ENCODE measurements around the gene TTC39B. TPM values are rescaled to one million over a fixed set of nuclear protein-coding genes. Genes with fewer than 3 reads are reported as not detected.

TTC39B gene
- total RNA-seq, 2 donors from 2014 or later: 53.5 to 69.5 TPM

GRCh38 chr9:15158064-15158463, 149.0 kb downstream of the TTC39B start:
- Mint-ChIP-seq H3K4me1 (peaks cover 28% of the 10 kb centered on the region), H3K4me3 (no peak overlapping the region), H3K27ac (no peak overlapping the region), H3K36me3 (ENCODE audit: low read depth) (peaks cover 20% of the 10 kb centered on the region), H3K27me3 (ENCODE audit: insufficient read depth) (no peaks in the 10 kb centered on the region), H3K9me3 (no peaks in the 10 kb centered on the region)
- Histone ChIP-seq H3K9me3 (ENCODE audit: control insufficient read depth, low read length) (peaks cover 9% of the 10 kb centered on the region), H3K27me3 (ENCODE audit: control insufficient read depth, insufficient read depth, low read length, poor library complexity, severe bottlenecking) (no peaks in the 10 kb centered on the region), H3K27ac (ENCODE audit: low read depth, low read length) (no peak overlapping the region), H3K4me1 (ENCODE audit: control insufficient read depth, insufficient read depth, low read length) (peaks cover 26% of the 10 kb centered on the region), H3K4me3 (ENCODE audit: low read length) (peak overlapping the region; percentile 15), H3K9ac (ENCODE audit: extremely low read depth, low read length, poor library complexity, severe bottlenecking) (no peak overlapping the region), H3K36me3 (ENCODE audit: control insufficient read depth, insufficient read depth, low read length) (no peaks in the 10 kb centered on the region)
- 96 to 100% methylated on average over 1 of the region's 1 CpG for WGBS, 2 experiments (ENCODE audit: insufficient coverage in 1 of 2, insufficient read length in 1 of 2)
- DNase-seq: no peak
- no peak for TF ChIP-seq CTCF (conservative IDR thresholded peaks at IDR 0.05)

- Mint-ChIP-seq H3K36me3 (ENCODE audit: low read depth) (peaks cover 20% of the 10 kb centered on the region), H3K27me3 (ENCODE audit: insufficient read depth) (no peaks in the 10 kb centered on the region), H3K4me1 (peaks cover 22% of the 10 kb centered on the region), H3K4me3 (no peak overlapping the region), H3K27ac (no peak overlapping the region), H3K9me3 (no peaks in the 10 kb centered on the region)
- WGBS, 2 experiments (ENCODE audit: insufficient coverage in 1 of 2, insufficient read length in 1 of 2): 76 to 86% methylated on average over 3 to 4 of the region's 4 CpGs
- no peak overlapping the region for H3K4me3 ChIP-seq (ENCODE audit: low read length)
- H3K27ac ChIP-seq (ENCODE audit: low read depth, low read length): no peak overlapping the region
- DNase-seq: no peak
- peaks cover 9% of the 10 kb centered on the region for H3K9me3 ChIP-seq (ENCODE audit: control insufficient read depth, low read length)
- TF ChIP-seq CTCF (conservative IDR thresholded peaks at IDR 0.05): no peak
- H3K4me1 ChIP-seq (ENCODE audit: control insufficient read depth, insufficient read depth, low read length): peaks cover 20% of the 10 kb centered on the region
- no peaks in the 10 kb centered on the region for H3K27me3 ChIP-seq (ENCODE audit: control insufficient read depth, insufficient read depth, low read length, poor library complexity, severe bottlenecking)
- no peaks in the 10 kb centered on the region for H3K36me3 ChIP-seq (ENCODE audit: control insufficient read depth, insufficient read depth, low read length)
- no peak overlapping the region for H3K9ac ChIP-seq (ENCODE audit: extremely low read depth, low read length, poor library complexity, severe bottlenecking)
Measured at GRCh38 chr9:15157381-15157780, 149.6 kb downstream of the TTC39B start.

- H3K9me3 ChIP-seq (ENCODE audit: control insufficient read depth, low read length): peaks cover 9% of the 10 kb centered on the region
- H3K27ac Mint-ChIP-seq: no peak overlapping the region
- H3K9ac ChIP-seq (ENCODE audit: extremely low read depth, low read length, poor library complexity, severe bottlenecking): no peak overlapping the region
- no peaks in the 10 kb centered on the region for H3K27me3 Mint-ChIP-seq (ENCODE audit: insufficient read depth)
- no peaks in the 10 kb centered on the region for H3K27me3 ChIP-seq (ENCODE audit: control insufficient read depth, insufficient read depth, low read length, poor library complexity, severe bottlenecking)
- peaks cover 17% of the 10 kb centered on the region for H3K4me1 Mint-ChIP-seq
- no peak overlapping the region for H3K27ac ChIP-seq (ENCODE audit: low read depth, low read length)
- H3K4me3 Mint-ChIP-seq: no peak overlapping the region
- H3K4me1 ChIP-seq (ENCODE audit: control insufficient read depth, insufficient read depth, low read length): peaks cover 20% of the 10 kb centered on the region
- H3K36me3 ChIP-seq (ENCODE audit: control insufficient read depth, insufficient read depth, low read length): no peaks in the 10 kb centered on the region
- no peak for DNase-seq
- H3K4me3 ChIP-seq (ENCODE audit: low read length): no peak overlapping the region
- H3K36me3 Mint-ChIP-seq (ENCODE audit: low read depth): peaks cover 17% of the 10 kb centered on the region
- TF ChIP-seq CTCF (conservative IDR thresholded peaks at IDR 0.05): no peak
- no peaks in the 10 kb centered on the region for H3K9me3 Mint-ChIP-seq
Measured at GRCh38 chr9:15156241-15156640, 150.8 kb downstream of the TTC39B start.

All from endodermal cell (in vitro differentiated cells).